Measurements from ENCODE around the gene TNRC18.

Gene TNRC18

DNA sequence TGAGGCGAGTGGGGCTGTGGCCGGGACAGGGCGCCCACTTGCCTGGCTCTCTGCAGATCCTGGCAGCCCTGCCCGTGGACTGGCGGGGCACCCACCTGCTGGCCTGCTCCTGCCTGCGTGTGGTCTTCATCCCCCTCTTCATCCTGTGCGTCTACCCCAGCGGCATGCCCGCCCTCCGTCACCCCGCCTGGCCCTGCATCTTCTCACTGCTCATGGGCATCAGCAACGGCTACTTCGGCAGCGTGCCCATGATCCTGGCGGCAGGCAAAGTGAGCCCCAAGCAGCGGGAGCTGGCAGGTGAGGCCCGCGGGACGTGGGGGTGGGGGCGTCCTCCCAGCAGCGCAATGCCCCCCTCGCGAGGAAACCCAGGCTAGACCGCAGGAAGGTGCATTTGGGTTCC lies 123.3 kb downstream of the TNRC18 start:
- no peak overlapping the region for H2AFZ ChIP-seq (ENCODE audit: insufficient read depth, low read length, poor library complexity)
- no peak overlapping the region for H3K4me2 ChIP-seq (ENCODE audit: low read length)
- H3K18ac ChIP-seq (ENCODE audit: low read length), result no peak overlapping the region
- no peak overlapping the region for H3K23ac ChIP-seq (ENCODE audit: low read length)
- no peak overlapping the region for H3K27ac ChIP-seq (ENCODE audit: low read depth, low read length)
- H4K12ac ChIP-seq (ENCODE audit: low read depth, low read length), result no peak overlapping the region
- no peak overlapping the region for H2BK120ac ChIP-seq (ENCODE audit: insufficient read depth, low read length, poor library complexity)
- peaks cover 6% of the 10 kb centered on the region for H3K9me3 ChIP-seq (ENCODE audit: insufficient read depth, low read depth, low read length)
- no peak overlapping the region for H4K8ac ChIP-seq (ENCODE audit: low read depth, low read length)
- H3K14ac ChIP-seq (ENCODE audit: low read length), result no peak overlapping the region
- H2BK12ac ChIP-seq (ENCODE audit: low read length), result no peak overlapping the region
- H3K79me2 ChIP-seq (ENCODE audit: control insufficient read depth, insufficient read depth, low read length, poor library complexity), result no peaks in the 10 kb centered on the region
- H3K36me3 ChIP-seq (ENCODE audit: control insufficient read depth in 1 of 2, insufficient read depth in 2 of 2, low read length in 2 of 2), result peaks cover 0 to 2% of the 10 kb centered on the region in 2 experiments
- no peak overlapping the region for H2AK5ac ChIP-seq (ENCODE audit: low read length)
- WGBS (ENCODE audit: extremely low coverage, insufficient coverage, insufficient read length), result no CpG with 5 or more reads among the region's 24 CpGs
- H3K9ac ChIP-seq (ENCODE audit: low read length), result no peak overlapping the region
- H3K27me3 ChIP-seq (ENCODE audit: insufficient read depth, low read length), result peaks cover 3% of the 10 kb centered on the region
- no peak overlapping the region for H3K4me3 ChIP-seq (ENCODE audit: low read depth, low read length)
- H4K91ac ChIP-seq (ENCODE audit: low read depth, low read length), result no peak overlapping the region
- no peaks in the 10 kb centered on the region for H3K79me1 ChIP-seq (ENCODE audit: low read length)
- H3K4ac ChIP-seq (ENCODE audit: low read depth, low read length), result no peak overlapping the region
- no peak for DNase-seq
- peaks cover 0 to 7% of the 10 kb centered on the region in 2 experiments for H3K4me1 ChIP-seq (ENCODE audit: control insufficient read depth in 1 of 2, insufficient read depth in 2 of 2, low read length in 2 of 2)
- H2BK5ac ChIP-seq (ENCODE audit: low read depth, low read length, poor library complexity), result no peak overlapping the region

DNA sequence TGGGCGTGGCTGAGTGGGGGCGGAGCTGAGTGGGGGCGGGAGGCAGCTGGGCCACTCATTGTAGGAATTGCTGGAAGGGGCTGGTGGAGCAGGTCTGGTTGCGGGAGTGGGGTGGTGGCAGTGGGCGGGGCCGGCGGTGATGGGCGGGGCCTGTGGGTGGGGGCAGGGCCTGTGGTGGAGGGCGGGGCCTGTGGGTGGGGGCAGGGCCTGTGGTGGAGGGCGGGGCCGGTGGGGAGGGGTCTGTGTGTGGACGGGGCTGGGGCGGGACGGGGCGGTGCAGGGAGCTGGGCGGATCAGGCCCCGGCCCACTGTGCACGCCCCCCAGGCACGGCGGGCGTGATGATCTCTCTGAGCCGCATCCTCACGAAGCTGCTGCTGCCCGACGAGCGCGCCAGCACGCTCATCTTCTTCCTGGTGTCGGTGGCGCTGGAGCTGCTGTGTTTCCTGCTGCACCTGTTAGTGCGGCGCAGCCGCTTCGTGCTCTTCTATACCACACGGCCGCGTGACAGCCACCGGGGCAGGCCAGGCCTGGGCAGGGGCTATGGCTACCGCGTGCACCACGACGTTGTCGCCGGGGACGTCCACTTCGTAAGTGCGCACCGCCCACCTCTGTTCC lies 126.9 kb downstream of the TNRC18 start:
- no CpG with 5 or more reads among the region's 48 CpGs for WGBS (ENCODE audit: extremely low coverage, insufficient coverage, insufficient read length)
- no peak overlapping the region for H4K91ac ChIP-seq (ENCODE audit: low read depth, low read length)
- no peak overlapping the region for H4K12ac ChIP-seq (ENCODE audit: low read depth, low read length)
- H3K79me2 ChIP-seq (ENCODE audit: control insufficient read depth, insufficient read depth, low read length, poor library complexity), result no peaks in the 10 kb centered on the region
- H3K27ac ChIP-seq (ENCODE audit: low read depth, low read length), result no peak overlapping the region
- no peak overlapping the region for H2BK12ac ChIP-seq (ENCODE audit: low read length)
- H3K4me3 ChIP-seq (ENCODE audit: low read depth, low read length), result no peak overlapping the region
- H3K9me3 ChIP-seq (ENCODE audit: insufficient read depth, low read depth, low read length), result peaks cover 12% of the 10 kb centered on the region
- no peak overlapping the region for H3K14ac ChIP-seq (ENCODE audit: low read length)
- no peak overlapping the region for H2BK120ac ChIP-seq (ENCODE audit: insufficient read depth, low read length, poor library complexity)
- peak in 1 of 2 donors; percentile 27 for DNase-seq
- H3K79me1 ChIP-seq (ENCODE audit: low read length), result no peaks in the 10 kb centered on the region
- H3K36me3 ChIP-seq (ENCODE audit: control insufficient read depth in 1 of 2, insufficient read depth in 2 of 2, low read length in 2 of 2), result peaks cover 0 to 2% of the 10 kb centered on the region in 2 experiments
- no peak overlapping the region for H3K4ac ChIP-seq (ENCODE audit: low read depth, low read length)
- no peak overlapping the region for H4K8ac ChIP-seq (ENCODE audit: low read depth, low read length)
- H3K4me2 ChIP-seq (ENCODE audit: low read length), result peak overlapping the region; percentile 42
- peaks cover 3% of the 10 kb centered on the region for H3K27me3 ChIP-seq (ENCODE audit: insufficient read depth, low read length)
- no peak overlapping the region for H3K23ac ChIP-seq (ENCODE audit: low read length)
- no peak overlapping the region for H2AFZ ChIP-seq (ENCODE audit: insufficient read depth, low read length, poor library complexity)
- H3K9ac ChIP-seq (ENCODE audit: low read length), result no peak overlapping the region
- peaks cover 0 to 7% of the 10 kb centered on the region in 2 experiments for H3K4me1 ChIP-seq (ENCODE audit: control insufficient read depth in 1 of 2, insufficient read depth in 2 of 2, low read length in 2 of 2)
- no peak overlapping the region for H3K18ac ChIP-seq (ENCODE audit: low read length)
- H2BK5ac ChIP-seq (ENCODE audit: low read depth, low read length, poor library complexity), result no peak overlapping the region
- H2AK5ac ChIP-seq (ENCODE audit: low read length), result no peak overlapping the region

DNA sequence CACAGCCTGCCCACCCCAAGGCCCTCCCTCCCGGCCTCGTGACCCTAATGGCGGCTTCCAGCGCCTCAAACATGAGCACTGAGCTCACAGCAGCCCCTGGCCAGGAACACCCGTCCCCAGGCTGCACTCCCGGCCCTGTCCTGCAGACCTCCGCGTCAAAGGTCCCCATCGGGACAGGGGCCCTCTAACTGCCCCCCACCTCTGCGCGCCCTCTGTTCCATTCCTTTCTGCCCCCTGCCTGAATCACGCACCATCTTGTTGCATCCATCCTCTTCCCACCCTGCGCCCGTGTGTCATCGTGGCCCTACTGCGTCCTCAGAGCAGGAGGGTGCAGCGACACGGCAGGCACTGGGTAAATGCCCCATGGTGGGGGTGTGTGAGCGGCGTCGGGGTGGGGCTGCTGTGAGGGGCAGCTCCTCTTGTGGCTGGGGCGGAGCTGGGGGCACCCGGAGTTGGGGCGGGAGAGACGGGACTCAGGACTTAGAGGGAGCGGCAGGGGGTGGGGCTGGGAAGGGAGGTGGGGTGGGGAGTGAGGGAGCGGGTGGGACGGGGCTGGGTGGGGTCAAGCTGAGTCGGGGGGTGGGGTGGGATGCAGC lies 127.5 kb downstream of the TNRC18 start:
- no peak overlapping the region for H3K27ac ChIP-seq (ENCODE audit: low read depth, low read length)
- no peak overlapping the region for H3K23ac ChIP-seq (ENCODE audit: low read length)
- H3K14ac ChIP-seq (ENCODE audit: low read length), result no peak overlapping the region
- H3K4ac ChIP-seq (ENCODE audit: low read depth, low read length), result no peak overlapping the region
- no peak overlapping the region for H3K9ac ChIP-seq (ENCODE audit: low read length)
- H2BK5ac ChIP-seq (ENCODE audit: low read depth, low read length, poor library complexity), result no peak overlapping the region
- no peaks in the 10 kb centered on the region for H3K79me2 ChIP-seq (ENCODE audit: control insufficient read depth, insufficient read depth, low read length, poor library complexity)
- no peak overlapping the region for H4K8ac ChIP-seq (ENCODE audit: low read depth, low read length)
- H2BK12ac ChIP-seq (ENCODE audit: low read length), result no peak overlapping the region
- H2AFZ ChIP-seq (ENCODE audit: insufficient read depth, low read length, poor library complexity), result no peak overlapping the region
- H3K4me3 ChIP-seq (ENCODE audit: low read depth, low read length), result no peak overlapping the region
- no peak overlapping the region for H4K12ac ChIP-seq (ENCODE audit: low read depth, low read length)
- no peak for DNase-seq
- H3K4me2 ChIP-seq (ENCODE audit: low read length), result peak overlapping the region; percentile 51
- peaks cover 0 to 2% of the 10 kb centered on the region in 2 experiments for H3K36me3 ChIP-seq (ENCODE audit: control insufficient read depth in 1 of 2, insufficient read depth in 2 of 2, low read length in 2 of 2)
- no peak overlapping the region for H2AK5ac ChIP-seq (ENCODE audit: low read length)
- H3K27me3 ChIP-seq (ENCODE audit: insufficient read depth, low read length), result peaks cover 3% of the 10 kb centered on the region
- no peaks in the 10 kb centered on the region for H3K79me1 ChIP-seq (ENCODE audit: low read length)
- H4K91ac ChIP-seq (ENCODE audit: low read depth, low read length), result no peak overlapping the region
- no peak overlapping the region for H2BK120ac ChIP-seq (ENCODE audit: insufficient read depth, low read length, poor library complexity)
- no CpG with 5 or more reads among the region's 29 CpGs for WGBS (ENCODE audit: extremely low coverage, insufficient coverage, insufficient read length)
- H3K4me1 ChIP-seq (ENCODE audit: control insufficient read depth in 1 of 2, insufficient read depth in 2 of 2, low read length in 2 of 2), result peaks cover 0 to 7% of the 10 kb centered on the region in 2 experiments
- H3K9me3 ChIP-seq (ENCODE audit: insufficient read depth, low read depth, low read length), result peaks cover 12% of the 10 kb centered on the region
- no peak overlapping the region for H3K18ac ChIP-seq (ENCODE audit: low read length)

DNA sequence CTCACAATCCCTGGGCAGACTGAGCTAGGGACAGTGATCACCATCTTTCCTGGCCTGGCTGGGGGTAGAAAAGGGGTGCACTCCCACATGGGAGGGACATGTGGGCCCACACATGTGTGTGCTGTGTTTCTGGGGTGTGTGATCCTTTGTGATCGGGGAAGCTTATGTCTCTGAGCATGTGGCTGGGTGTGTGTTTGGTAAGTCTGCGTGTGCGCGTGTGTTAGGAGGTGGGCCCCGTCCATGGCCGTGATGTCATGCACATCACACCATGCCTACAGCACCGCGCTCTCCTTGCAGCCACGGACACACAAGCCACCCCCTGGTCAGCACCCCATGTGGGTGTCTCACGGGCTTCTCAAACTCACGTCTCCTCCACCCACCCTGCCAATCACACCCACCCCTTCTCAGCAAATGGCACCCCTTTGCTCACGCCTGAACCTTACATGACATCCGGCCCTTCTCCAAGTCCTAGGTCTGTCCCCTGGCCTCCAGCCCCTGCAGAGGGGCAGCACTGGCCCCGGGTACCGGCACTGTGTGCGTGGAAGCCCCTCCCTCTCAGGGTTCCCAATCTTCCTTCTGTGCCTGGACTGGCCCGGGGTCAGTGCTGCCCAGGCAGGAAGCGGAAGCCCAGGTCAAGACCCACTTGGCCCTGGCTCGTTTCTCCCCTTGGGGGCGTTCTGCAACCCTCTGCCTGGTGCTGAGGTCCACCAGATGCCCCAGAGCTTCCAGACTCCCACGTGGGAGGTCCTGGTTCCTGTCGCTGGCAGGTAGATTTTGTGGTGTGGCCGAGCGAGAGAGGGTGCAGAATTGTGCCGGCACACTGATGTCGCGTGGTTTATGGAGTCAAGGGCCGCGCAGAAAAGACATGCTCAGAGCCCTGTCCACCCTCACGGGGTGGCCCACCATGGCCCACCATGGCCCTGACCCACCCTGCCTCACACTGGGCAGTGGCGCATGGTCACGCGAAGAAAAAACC lies 128.3 kb downstream of the TNRC18 start:
- WGBS (ENCODE audit: extremely low coverage, insufficient coverage, insufficient read length), result no CpG with 5 or more reads among the region's 33 CpGs
- peak overlapping the region; percentile 23 for H3K4me3 ChIP-seq (ENCODE audit: low read depth, low read length)

More for the DNA sequence above, 128.3 kb downstream of the TNRC18 start:
- Histone ChIP-seq H2BK5ac (ENCODE audit: low read depth, low read length, poor library complexity) (no peak overlapping the region), H4K91ac (ENCODE audit: low read depth, low read length) (no peak overlapping the region), H3K18ac (ENCODE audit: low read length) (no peak overlapping the region), H4K12ac (ENCODE audit: low read depth, low read length) (no peak overlapping the region), H3K27me3 (ENCODE audit: insufficient read depth, low read length) (peaks cover 3% of the 10 kb centered on the region), H3K36me3 (ENCODE audit: control insufficient read depth in 1 of 2, insufficient read depth in 2 of 2, low read length in 2 of 2) (peaks cover 0 to 2% of the 10 kb centered on the region in 2 experiments), H3K4me1 (ENCODE audit: control insufficient read depth in 1 of 2, insufficient read depth in 2 of 2, low read length in 2 of 2) (peaks cover 0 to 7% of the 10 kb centered on the region in 2 experiments), H4K8ac (ENCODE audit: low read depth, low read length) (no peak overlapping the region), H3K14ac (ENCODE audit: low read length) (no peak overlapping the region), H2BK120ac (ENCODE audit: insufficient read depth, low read length, poor library complexity) (no peak overlapping the region), H2AFZ (ENCODE audit: insufficient read depth, low read length, poor library complexity) (no peak overlapping the region), H3K27ac (ENCODE audit: low read depth, low read length) (no peak overlapping the region), H3K9me3 (ENCODE audit: insufficient read depth, low read depth, low read length) (peaks cover 12% of the 10 kb centered on the region), H3K4me2 (ENCODE audit: low read length) (no peak overlapping the region), H3K79me1 (ENCODE audit: low read length) (no peaks in the 10 kb centered on the region), H3K9ac (ENCODE audit: low read length) (no peak overlapping the region), H3K4ac (ENCODE audit: low read depth, low read length) (no peak overlapping the region), H2AK5ac (ENCODE audit: low read length) (no peak overlapping the region), H3K23ac (ENCODE audit: low read length) (no peak overlapping the region), H3K79me2 (ENCODE audit: control insufficient read depth, insufficient read depth, low read length, poor library complexity) (no peaks in the 10 kb centered on the region), H2BK12ac (ENCODE audit: low read length) (no peak overlapping the region)
- no peak for DNase-seq
